Measurements from ENCODE around the gene NOD1.

Gene NOD1

GRCh38 chr7:30470163-30470770, 8.3 kb downstream of the NOD1 start:
- peak; percentile 31 for DNase-seq

GRCh38 chr7:30469303-30469702, 9.3 kb downstream of the NOD1 start:
- no peak for DNase-seq

- no peak for DNase-seq
Observed at GRCh38 chr7:30468791-30469190, 9.8 kb downstream of the NOD1 start.

GRCh38 chr7:30468041-30468440, 10.5 kb downstream of the NOD1 start:
- DNase-seq = no peak

- no peak for DNase-seq
Observed at GRCh38 chr7:30467271-30467670, 11.3 kb downstream of the NOD1 start.

- no peak for DNase-seq
Observed at GRCh38 chr7:30466266-30466665, 12.3 kb downstream of the NOD1 start.

- DNase-seq = no peak
Observed at GRCh38 chr7:30465811-30466180, 12.8 kb downstream of the NOD1 start.

GRCh38 chr7:30465046-30465810, 13.4 kb downstream of the NOD1 start:
- peak; percentile 10 for DNase-seq

GRCh38 chr7:30464231-30464671, 14.3 kb downstream of the NOD1 start:
- no peak for DNase-seq

GRCh38 chr7:30463405-30464145, 15.0 kb downstream of the NOD1 start:
- DNase-seq = no peak

- no peak for DNase-seq
Observed at GRCh38 chr7:30462179-30462578, 16.4 kb downstream of the NOD1 start.

GRCh38 chr7:30460246-30460633, 18.3 kb downstream of the NOD1 start:
- DNase-seq = no peak

GRCh38 chr7:30459591-30460245, 18.9 kb downstream of the NOD1 start:
- DNase-seq = no peak

- no peak for DNase-seq
Observed at GRCh38 chr7:30458311-30458710, 20.3 kb downstream of the NOD1 start.

- DNase-seq = no peak
Observed at GRCh38 chr7:30453921-30454320, 24.7 kb downstream of the NOD1 start.

GRCh38 chr7:30453016-30453415, 25.6 kb downstream of the NOD1 start:
- no peak for DNase-seq

GRCh38 chr7:30452280-30452930, 26.2 kb downstream of the NOD1 start:
- DNase-seq = no peak

- no peak for DNase-seq
Observed at GRCh38 chr7:30451539-30452279, 26.9 kb downstream of the NOD1 start.

GRCh38 chr7:30450983-30451497, 27.5 kb downstream of the NOD1 start:
- DNase-seq = no peak

- no peak for DNase-seq
Observed at GRCh38 chr7:30450240-30450982, 28.2 kb downstream of the NOD1 start.

Data from NCI-H1092 (cell line).